ENCODE data around the gene DDC. TPM values are rescaled to one million over a fixed set of nuclear protein-coding genes. Genes with fewer than 3 reads are reported as not detected.
A peak's percentile ranks its signal among the peaks of the same experiment; 100 is the strongest.

DDC gene
- polyA plus RNA-seq, 2 of the 4 experiments (the other 2 are of a cell fraction): 1.3 to 2.8 TPM

DNA sequence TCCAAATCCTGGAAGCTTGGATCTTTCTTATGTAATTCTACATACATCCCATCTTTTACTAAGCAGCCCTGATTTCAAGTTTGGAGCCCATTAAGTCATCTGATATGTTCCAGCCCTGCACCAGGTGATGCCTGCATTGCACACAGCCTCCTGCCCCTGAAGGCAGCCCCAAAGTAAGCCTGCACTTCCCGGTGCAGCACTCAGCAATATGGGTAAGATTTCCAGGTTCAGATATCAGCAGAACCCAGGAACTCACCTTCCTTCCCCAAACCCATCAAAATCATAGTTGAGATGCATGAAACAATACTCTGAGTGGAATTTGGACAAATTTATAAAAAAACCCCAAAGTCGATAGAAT, 333 bp upstream of the DDC start:
- ChIA-PET CTCF (interaction anchor here (0.6 to 1.6 kb wide), 3 partner anchors 10 to 148 kb away, joined by 3 to 7 read pairs (median 3); no protein-coding TSS in a partner anchor), POLR2A (no interaction called here)
- ATAC-seq (peak; percentile 26 to 60; a peak in 3 of 6 replicates), DNase-seq (ENCODE audit: low read depth in 1 of 2, low spot score in 1 of 2) (no peak), FAIRE-seq (no peak)
- 65% methylated on average over 2 of the region's 2 CpGs for WGBS (ENCODE audit: missing lambda C conversion rate)
- Histone ChIP-seq H3K27ac (peak overlapping the region; percentile 32 to 70; a peak in 4 of 6 replicates), H3K4me3 (no peak overlapping the region), H3K4me1 (peaks cover 18% of the 10 kb centered on the region), H3K9me3 (no peaks in the 10 kb centered on the region), H3K4me2 (peak overlapping the region; percentile 64)
- TF ChIP-seq KDM5A (IDR thresholded peaks at IDR 0.05) (no peak), MAZ (IDR thresholded peaks at IDR 0.05; ENCODE audit: borderline replicate concordance, low read depth, low read length) (no peak), REST (IDR thresholded peaks at IDR 0.05) (no peak), RFX5 (IDR thresholded peaks at IDR 0.05) (no peak)
- TF ChIP-seq, protein P1, sequence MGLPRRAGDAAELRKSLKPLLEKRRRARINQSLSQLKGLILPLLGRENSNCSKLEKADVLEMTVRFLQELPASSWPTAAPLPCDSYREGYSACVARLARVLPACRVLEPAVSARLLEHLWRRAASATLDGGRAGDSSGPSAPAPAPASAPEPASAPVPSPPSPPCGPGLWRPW (IDR thresholded peaks at IDR 0.05): no peak
- TF ChIP-seq, protein P2, sequence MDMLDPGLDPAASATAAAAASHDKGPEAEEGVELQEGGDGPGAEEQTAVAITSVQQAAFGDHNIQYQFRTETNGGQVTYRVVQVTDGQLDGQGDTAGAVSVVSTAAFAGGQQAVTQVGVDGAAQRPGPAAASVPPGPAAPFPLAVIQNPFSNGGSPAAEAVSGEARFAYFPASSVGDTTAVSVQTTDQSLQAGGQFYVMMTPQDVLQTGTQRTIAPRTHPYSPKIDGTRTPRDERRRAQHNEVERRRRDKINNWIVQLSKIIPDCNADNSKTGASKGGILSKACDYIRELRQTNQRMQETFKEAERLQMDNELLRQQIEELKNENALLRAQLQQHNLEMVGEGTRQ (IDR thresholded peaks at IDR 0.05): no peak
- TF ChIP-seq, protein P3, sequence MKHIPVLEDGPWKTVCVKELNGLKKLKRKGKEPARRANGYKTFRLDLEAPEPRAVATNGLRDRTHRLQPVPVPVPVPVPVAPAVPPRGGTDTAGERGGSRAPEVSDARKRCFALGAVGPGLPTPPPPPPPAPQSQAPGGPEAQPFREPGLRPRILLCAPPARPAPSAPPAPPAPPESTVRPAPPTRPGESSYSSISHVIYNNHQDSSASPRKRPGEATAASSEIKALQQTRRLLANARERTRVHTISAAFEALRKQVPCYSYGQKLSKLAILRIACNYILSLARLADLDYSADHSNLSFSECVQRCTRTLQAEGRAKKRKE (CRISPR knock-in tag; IDR thresholded peaks at IDR 0.05; ENCODE audit: low read depth): no peak

- ATAC-seq: no peak
- H3K4me1 ChIP-seq: peaks cover 18% of the 10 kb centered on the region
- ChIA-PET CTCF (interaction anchor here (1.6 kb wide), 1 partner anchor 9 kb away, joined by 7 read pairs; no protein-coding TSS in a partner anchor), POLR2A (no interaction called here)
- 78% methylated on average over 8 of the region's 8 CpGs for WGBS (ENCODE audit: missing lambda C conversion rate)
- no peak for TF ChIP-seq POLR2AphosphoS2 (conservative IDR thresholded peaks at IDR 0.05; ENCODE audit: low read length)
- TF ChIP-seq, protein P2 (IDR thresholded peaks at IDR 0.05): no peak
- no peak for DNase-seq (ENCODE audit: low read depth in 1 of 2, low spot score in 1 of 2)
- FAIRE-seq: no peak
- H3K27ac ChIP-seq: peak overlapping the region in 1 of 2 experiments; percentile 43; a peak in 2 of 6 replicates
- peak overlapping the region; percentile 64; the same call in 2 of the 3 replicates for H3K4me2 ChIP-seq
- H3K4me3 ChIP-seq: no peak overlapping the region
- no peaks in the 10 kb centered on the region for H3K9me3 ChIP-seq
Measured at GRCh38 chr7:50564171-50564570, 1.0 kb downstream of the DDC start.

GRCh38 chr7:50562136-50562535, 3.1 kb downstream of the DDC start:
- CTCF ChIA-PET: interaction anchor here (1.1 kb wide), 1 partner anchor 94 kb away, joined by 4 read pairs; no protein-coding TSS in a partner anchor
- no peak overlapping the region for H3K4me3 ChIP-seq
- FAIRE-seq: no peak
- no peak overlapping the region for H3K4me2 ChIP-seq
- peak in 1 of 2 experiments; percentile 47; a peak in 3 of 6 replicates for ATAC-seq
- WGBS (ENCODE audit: missing lambda C conversion rate): 62% methylated on average over 3 of the region's 5 CpGs
- peaks cover 18% of the 10 kb centered on the region for H3K4me1 ChIP-seq
- no peak overlapping the region for H3K27ac ChIP-seq
- no peak for DNase-seq (ENCODE audit: low read depth in 1 of 2, low spot score in 1 of 2)
- no peak for TF ChIP-seq TP53 (CRISPR knock-in tag; IDR thresholded peaks at IDR 0.05)
- TF ChIP-seq KDM1A (IDR thresholded peaks at IDR 0.05; ENCODE audit: low read depth): no peak
- TF ChIP-seq GATA3 (IDR thresholded peaks at IDR 0.05; ENCODE audit: borderline replicate concordance): no peak
- TF ChIP-seq, protein P2 (IDR thresholded peaks at IDR 0.05): no peak
- no peak for TF ChIP-seq SREBF2 (IDR thresholded peaks at IDR 0.05)
- no peak for TF ChIP-seq ZFP36 (IDR thresholded peaks at IDR 0.05; ENCODE audit: borderline replicate concordance, partially characterized antibody)
- TF ChIP-seq, protein P3 (CRISPR knock-in tag; IDR thresholded peaks at IDR 0.05; ENCODE audit: low read depth): no peak
- no peak for TF ChIP-seq RARB (CRISPR knock-in tag; IDR thresholded peaks at IDR 0.05)
- no peak for TF ChIP-seq FOXS1 (CRISPR knock-in tag; IDR thresholded peaks at IDR 0.05)
- no peak for TF ChIP-seq JUN (IDR thresholded peaks at IDR 0.05)
- TF ChIP-seq ZNF302 (CRISPR knock-in tag; IDR thresholded peaks at IDR 0.05): no peak
- TF ChIP-seq HOXA7 (CRISPR knock-in tag; IDR thresholded peaks at IDR 0.05): no peak
- TF ChIP-seq CHD4 (IDR thresholded peaks at IDR 0.05; ENCODE audit: borderline replicate concordance): no peak
- no peak for TF ChIP-seq HEYL (CRISPR knock-in tag; IDR thresholded peaks at IDR 0.05)
- POLR2A ChIA-PET: no interaction called here
- H3K9me3 ChIP-seq: no peaks in the 10 kb centered on the region
